D721Med (cell line): Measurements from ENCODE around the gene DGKG.

Experiments used
- DNase-seq: peaks from one replicate; pipeline ENCODE4 v3.0.0; 2011; ENCODE audit warnings: low spot score; ENCODE audit not compliant: insufficient read length
- FAIRE-seq: peaks from 2 replicates; lab custom pipeline; 2011; peaks lifted over from hg19 to GRCh38; lab: Jason Lieb, UNC
- TF ChIP-seq, protein P1 (sequence below): IDR thresholded peaks from 2 replicates; pipeline ENCODE4 v1.5.1; 2012; ENCODE audit warnings: mild to moderate bottlenecking, control low read depth; ENCODE audit not compliant: insufficient read depth; ENCODE audit errors: missing control alignments

Gene DGKG

DNA sequence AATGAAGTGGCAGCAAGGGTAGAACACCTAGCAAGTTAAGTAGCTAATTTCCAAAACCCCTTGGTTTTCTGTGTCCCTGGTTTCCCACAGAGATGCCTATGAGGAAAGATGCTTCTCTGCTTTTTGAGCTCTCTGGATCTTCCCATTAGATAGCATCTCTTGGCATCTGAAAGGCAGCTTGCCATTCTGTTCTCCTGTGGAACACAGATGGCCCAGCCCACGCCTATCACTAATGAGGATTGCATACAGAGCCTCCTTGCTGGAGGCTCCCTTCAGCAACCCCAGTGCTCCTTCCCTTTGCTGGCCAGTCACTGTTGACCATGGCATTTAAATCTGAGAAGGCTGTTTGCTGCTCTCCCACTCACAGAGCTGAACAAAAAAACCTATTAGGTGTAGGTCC is 218.8 kb downstream of the DGKG start:
- FAIRE-seq (no peak), DNase-seq (no peak)
- TF ChIP-seq, protein P1, sequence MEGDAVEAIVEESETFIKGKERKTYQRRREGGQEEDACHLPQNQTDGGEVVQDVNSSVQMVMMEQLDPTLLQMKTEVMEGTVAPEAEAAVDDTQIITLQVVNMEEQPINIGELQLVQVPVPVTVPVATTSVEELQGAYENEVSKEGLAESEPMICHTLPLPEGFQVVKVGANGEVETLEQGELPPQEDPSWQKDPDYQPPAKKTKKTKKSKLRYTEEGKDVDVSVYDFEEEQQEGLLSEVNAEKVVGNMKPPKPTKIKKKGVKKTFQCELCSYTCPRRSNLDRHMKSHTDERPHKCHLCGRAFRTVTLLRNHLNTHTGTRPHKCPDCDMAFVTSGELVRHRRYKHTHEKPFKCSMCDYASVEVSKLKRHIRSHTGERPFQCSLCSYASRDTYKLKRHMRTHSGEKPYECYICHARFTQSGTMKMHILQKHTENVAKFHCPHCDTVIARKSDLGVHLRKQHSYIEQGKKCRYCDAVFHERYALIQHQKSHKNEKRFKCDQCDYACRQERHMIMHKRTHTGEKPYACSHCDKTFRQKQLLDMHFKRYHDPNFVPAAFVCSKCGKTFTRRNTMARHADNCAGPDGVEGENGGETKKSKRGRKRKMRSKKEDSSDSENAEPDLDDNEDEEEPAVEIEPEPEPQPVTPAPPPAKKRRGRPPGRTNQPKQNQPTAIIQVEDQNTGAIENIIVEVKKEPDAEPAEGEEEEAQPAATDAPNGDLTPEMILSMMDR, result no peak

DNA sequence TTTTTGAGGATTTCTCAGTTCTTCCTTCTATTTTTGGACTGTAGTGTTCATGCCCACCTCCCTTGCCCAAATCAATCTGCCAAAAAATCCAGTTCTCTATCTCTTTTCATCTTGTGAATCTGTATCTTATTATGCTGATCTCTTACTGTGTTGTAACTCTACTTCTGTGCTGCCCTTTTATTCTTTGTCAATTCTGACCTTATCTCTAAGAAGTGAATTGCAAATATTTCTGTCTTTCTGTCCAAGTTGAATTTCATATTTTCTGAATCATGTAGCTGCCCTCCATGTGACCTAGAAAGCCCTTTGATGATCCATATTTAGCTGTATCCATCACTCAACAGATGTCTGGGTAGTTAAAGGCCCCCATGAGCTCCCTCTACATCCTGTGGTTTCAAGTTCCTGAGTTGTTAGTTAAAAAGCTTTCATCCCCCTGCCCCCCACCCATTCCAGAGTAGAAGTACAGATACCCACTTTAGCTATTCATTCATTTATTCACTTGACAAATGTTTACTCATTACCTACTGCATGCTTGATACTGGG is 219.6 kb downstream of the DGKG start:
- TF ChIP-seq, protein P1, result no peak
- no peak for FAIRE-seq
- no peak for DNase-seq

DNA sequence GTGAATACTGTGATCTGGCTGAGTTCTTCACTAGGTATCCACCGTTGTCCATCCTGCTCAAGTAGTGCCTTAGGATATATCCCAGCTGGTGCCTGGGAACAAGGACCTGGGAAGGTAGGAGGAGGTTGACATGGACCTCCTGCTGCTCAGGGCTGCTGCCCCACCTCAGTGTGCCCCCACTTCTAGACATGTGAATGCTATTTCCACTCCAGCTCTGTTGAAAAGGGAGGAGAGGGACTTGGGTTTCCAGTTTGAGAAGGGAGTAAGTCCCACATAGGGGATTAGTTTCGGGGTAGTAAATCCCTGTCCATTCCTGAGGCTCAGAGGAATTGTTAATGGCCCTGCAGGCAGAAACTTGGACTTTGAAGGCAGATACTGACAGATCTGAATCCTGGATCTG is 220.2 kb downstream of the DGKG start:
- DNase-seq (no peak), FAIRE-seq (no peak)
- TF ChIP-seq, protein P1, result no peak

DNA sequence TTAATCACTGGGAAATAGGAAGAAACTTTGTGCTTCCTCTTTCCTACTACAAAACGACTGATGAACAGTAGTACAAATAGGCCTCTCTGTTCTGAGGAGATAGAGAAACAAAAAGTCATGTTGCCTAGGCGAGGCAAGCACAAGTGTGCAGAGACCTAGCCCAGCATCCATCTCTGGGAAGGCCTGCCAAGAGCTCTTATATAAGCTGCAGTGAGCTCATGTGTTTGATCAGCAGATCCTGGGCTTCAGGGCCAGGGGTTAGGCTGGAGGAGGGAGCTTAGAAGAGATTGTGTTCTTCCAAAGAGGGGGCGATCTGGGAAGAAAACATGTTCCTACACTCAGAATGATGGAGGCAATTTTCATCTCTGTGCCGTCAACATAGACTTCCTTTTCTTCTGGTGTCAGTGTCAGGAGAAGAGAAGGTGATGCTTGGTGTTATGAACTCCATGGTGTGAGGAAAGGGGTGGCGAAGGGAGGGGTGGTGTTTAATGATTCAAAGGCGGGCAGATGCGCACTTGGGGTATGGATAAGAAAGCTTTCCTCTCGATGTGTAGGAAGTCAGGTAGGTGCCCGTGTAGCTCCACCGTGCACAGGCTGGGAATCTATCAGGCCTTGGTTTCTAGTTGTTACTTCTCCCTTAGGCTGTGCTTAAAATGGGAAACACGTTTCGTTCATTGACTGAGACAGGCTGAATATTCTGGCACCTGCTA is 223.6 kb downstream of the DGKG start:
- TF ChIP-seq, protein P1, result no peak
- DNase-seq (no peak), FAIRE-seq (no peak)

DNA sequence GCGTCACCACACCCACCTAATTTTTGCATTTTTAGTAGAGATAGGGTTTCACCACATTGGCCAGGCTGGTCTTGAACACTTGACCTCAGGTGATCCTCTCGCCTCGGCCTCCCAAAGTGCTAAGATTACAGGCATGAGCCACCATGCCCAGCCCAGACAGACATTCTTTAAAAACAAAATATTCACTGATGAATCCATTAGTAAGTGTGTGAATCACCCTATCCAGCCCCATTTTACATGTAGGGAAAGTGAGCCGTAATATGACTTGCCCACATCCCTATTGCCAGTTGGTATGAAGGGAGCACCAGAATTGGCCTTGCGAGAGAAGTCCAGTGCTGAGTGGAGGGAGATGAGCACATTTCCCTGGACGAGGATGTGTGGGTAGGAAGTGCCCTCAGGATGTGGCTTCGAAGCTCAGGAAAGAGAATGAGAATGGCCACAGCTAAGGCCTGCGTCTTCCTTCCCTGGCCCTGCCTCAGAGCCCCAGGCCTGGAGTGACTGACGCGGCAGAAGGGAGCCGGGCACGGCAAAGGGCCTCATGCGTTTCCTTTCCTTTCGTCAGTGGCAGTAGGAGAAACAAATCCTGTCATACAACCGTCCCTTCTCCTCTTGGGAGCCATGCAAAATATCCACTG is 224.9 kb downstream of the DGKG start:
- DNase-seq, result no peak
- FAIRE-seq, result no peak
- TF ChIP-seq, protein P1, result no peak

DNA sequence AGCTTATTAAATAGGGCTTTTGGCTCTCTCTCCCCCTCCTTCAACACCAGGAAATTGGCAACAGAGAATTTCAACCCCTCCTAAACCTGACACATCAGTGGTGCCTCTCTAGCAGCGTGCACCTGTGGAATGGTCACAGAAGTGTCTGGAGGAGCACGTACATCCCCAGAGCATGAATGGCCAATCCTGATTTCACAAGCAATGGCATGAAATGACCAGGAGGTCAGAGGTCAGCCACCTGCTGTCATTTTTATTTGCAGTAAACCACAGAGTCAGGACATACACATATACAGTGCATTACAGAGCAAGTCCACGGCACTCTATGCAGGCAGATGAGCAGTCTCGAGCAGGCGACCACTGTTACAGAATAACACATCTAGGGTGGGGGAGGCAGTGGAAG is 228.1 kb downstream of the DGKG start:
- no peak for DNase-seq
- TF ChIP-seq, protein P1, result no peak
- FAIRE-seq, result no peak

DNA sequence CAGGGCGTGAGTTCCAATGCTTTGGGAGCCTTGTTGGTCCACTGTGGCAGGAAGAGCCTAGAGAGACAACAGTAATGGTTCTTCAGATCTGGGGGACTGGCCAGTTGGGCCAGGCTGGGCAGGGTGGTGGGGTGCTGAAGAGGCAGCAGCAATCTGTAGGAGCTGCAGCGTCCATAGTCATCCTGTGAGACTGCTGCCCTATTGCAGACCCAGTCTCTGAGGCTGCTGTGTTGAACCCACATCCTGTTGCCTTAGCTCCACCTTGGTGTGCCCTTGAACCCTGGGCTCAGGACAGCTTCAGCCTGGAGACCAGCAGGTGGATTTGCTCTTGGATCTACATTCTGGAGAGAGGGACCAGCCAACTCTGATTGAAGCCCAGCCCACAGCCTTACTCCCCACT is 229.5 kb downstream of the DGKG start:
- FAIRE-seq, result no peak

More for the DNA sequence above, 229.5 kb downstream of the DGKG start:
- DNase-seq, result no peak
- TF ChIP-seq, protein P1, result no peak
